T-helper 22 cell (primary cell): Measurements from ENCODE around the gene C7orf57.

Experiments
- DNase-seq: peaks from one replicate; pipeline ENCODE4 v3.0.0-alpha.2; 2020; ENCODE audit warnings: low read depth

The C7orf57 gene

DNA sequence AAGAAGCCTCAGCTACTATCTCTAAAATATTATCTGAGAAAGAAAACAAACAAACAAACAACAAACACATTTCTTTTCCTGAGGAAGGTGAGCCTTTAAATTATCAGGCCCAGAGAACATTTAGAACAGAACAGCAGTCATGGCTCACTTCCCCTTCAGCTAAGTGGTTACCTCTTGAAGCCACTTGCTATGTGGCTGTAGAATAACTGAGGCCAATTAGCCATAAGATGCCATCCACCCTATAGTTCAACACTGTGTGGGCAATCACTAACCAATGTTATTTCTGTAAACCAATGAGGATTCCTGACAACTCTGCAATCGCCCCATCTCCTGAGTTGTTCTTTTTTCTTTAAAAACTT, 50.1 kb downstream of the C7orf57 start:
- no peak for DNase-seq

DNA sequence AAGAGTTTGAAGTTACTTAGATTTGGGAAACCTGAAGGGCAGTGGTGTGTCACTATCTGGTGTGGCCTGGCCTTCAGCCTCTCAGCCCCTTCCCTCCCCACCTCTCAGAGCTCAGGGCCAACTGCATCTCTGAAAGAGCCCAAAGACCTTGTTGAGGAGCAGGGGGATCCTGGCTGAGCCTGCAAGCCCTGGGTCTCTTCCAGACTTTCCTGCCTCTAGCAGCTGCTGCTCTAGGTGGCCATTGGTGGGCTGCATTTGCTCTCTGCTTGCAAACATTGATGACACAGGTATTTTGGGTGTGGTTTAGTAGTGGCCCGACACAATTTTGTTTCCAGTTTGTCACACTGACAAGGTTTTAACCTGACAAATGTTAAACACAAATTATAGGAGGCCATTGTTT, 50.6 kb downstream of the C7orf57 start:
- DNase-seq, result no peak

DNA sequence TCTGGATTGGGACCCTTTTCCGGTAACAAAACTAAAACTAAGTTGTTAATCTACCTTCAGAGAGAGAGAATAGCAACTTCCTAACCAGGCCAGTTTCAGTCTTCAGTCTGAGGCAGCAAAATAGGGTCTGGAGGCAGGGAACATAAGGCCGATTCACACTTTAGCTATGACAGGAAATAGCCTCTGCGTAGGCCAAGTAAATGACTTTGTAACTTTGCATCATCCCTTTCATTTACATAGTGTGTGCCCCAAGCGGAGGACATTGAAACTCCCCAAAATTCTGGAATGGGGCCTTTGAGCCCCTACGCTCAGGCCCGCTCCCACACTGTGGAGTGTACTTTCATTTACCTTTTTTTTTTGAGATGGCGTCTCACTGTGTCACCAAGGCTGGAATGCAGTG, 52.0 kb downstream of the C7orf57 start:
- DNase-seq, result no peak

- no peak for DNase-seq
These were observed 53.3 kb downstream of the C7orf57 start for GRCh38 chr7:48088559-48089045.

DNA sequence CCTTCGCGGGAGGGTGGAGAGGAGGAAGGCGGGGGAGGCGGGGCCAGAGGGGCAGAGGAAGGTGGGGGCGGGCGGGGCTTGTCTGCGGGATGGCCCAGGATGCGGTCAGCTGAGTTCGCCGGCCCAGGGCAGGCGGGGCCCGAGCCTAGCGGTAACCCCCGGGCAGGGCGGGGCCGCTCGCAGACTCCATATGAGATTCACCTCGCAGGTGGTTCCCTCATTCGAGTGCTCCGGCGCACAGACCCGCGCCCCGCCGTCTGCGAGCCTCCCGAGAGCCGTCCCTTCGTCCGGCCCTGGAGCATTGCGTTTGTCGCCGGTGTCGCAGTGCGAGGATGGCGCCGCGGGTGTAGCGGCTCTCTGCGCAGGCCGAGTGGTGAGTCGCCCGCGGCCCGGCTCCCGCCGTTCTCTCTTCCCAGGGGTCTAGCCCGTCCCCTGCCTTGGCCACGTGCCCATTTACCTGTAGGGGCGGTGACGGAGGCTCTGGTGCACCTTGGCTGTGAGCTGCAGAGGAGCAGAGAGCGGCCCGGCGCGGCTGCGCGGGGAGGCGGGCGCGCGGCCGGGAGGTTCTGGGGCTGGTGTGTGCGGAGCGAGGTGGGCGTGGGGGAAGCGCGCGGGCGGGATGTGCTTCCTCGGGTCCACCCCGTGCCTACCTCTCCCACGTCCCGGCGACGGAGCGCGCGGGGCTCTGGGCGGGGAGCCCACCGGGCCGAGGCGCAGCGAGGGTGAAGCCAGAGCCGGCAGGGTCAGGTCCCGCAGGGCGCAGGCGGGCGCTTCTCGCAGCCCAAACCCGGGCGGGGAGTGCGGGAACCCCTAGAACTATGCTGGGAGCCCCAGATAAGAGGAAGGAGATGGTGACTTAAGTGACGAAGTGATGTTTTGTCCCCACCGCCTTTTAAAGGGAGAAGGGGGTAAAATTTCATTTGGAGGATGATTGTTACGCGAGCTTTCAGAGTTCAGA, 54.0 kb downstream of the C7orf57 start, which contains the start of gene UPP1:
Gene UPP1, plus strand, starts transcription at position 220 of the 958 bp plus-strand sequence. CDS start 5,519 bp downstream, outside the sequence.
- peak; percentile 87 for DNase-seq

DNA sequence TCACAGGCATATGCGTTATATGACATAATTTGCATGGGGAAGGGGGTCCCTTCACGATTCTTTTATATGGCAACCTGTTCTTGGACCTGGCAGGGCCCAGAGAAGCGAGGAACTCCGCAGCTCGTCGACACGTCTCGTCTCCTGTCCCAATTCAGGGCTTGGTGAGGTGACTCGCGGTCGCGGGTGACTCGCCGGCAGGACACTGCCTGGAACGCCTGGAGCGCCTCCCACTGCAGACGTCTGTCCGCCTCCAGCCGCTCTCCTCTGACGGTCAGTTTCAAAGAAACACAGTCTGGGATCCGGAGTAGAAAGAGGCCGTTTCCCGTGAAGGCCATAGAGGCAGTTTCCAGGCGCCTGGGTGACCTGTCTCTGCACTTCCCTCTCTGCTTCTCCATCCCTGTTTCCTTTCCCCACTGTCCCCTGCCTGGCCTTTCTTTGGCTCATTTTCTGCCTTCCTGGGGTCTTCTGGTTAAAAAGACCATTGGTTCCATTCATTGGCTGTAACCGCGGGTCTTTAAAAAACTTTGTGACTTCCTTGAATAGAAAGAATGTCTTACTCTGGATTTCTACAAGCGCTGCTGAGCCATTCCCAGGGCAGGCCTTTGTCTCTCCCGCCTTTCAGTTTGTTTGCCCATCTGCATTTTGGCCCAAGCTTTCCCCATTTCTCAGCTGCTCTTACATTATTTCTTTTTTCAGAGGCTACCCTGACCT, 54.9 kb downstream of the C7orf57 start:
- no peak for DNase-seq

- no peak for DNase-seq
These were observed 56.4 kb downstream of the C7orf57 start for GRCh38 chr7:48091506-48092433.

- no peak for DNase-seq
These were observed 59.5 kb downstream of the C7orf57 start for GRCh38 chr7:48094861-48095293.

DNA sequence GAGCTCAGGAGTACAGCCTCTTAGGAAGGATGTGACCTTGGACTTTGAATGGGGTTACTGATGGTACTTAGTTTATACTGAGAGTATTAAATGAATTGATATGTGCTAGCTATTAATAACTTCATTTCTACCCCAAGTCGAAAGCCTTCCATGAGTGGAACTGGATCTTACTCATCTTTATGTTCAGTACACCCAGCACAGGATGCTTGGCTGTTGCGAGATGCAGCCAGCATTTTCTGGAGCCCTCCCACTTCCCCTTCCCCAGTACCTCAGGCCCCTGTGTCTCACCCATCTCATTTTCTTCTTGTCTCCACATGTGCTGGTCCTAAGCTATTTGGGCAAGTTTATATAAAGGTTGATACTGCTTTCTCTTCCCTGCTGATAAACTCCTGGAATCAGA, 60.9 kb downstream of the C7orf57 start:
- no peak for DNase-seq

- no peak for DNase-seq
These were observed 62.3 kb downstream of the C7orf57 start for GRCh38 chr7:48097521-48098231.

DNA sequence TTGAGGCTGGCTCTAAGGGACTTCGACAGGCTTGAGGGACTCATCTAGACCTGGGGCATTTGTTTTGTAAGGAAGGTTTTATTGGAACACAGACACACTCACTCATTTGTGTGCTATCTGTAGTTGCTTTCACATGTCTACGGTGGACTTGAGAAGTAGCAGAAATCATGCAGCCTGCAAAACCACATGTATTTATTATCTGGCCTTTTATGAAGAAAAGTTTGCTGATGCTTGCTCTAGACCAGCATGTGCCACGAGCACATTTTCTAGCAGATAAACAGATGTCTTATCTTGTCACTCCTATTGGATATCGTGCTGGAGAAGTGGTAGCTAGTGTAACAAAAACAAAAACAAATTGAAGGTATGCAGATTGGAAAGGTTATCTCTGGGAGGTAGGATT, 63.5 kb downstream of the C7orf57 start:
- no peak for DNase-seq

DNA sequence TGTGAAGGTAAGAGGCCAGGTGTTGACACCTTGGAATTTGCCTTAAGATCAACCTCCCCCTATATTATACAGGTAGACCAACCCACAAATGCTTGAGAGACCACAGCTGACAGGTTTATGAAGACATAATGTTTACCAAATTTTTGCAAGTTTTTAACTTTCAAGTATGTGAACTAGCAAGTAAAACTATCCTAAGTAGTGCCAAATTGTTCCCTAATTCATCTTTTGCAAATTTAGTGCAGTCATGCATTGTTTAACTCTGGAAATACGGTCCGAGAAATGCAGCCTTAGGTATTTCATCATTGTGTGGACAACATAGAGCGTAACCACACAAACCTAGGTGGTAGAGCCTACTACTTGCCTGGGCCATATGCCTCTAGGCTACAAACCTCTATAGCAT, 64.4 kb downstream of the C7orf57 start:
- DNase-seq, result no peak

- DNase-seq, result no peak
These were observed 66.0 kb downstream of the C7orf57 start for GRCh38 chr7:48101352-48101751.

DNA sequence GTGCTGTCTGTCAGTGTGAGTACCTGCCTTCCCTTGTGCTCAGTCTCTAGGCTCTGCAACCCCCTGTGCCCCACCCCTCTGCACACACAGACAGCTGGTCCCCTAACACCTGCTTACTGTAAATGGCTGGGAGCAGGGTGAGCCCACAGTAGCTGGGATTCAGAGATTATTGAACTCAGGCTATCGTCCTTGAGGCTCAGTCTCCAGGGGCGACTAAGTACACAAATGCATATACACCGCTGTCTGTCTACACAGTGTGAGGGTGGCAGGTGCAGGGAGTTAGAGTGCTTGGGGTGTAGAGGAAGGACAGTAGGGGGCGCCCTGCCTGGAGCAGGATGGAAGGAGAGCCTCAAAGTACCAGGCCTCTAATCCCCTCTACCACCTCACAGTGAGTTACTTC, 66.6 kb downstream of the C7orf57 start:
- no peak for DNase-seq

- DNase-seq, result no peak
These were observed 67.2 kb downstream of the C7orf57 start for GRCh38 chr7:48102530-48102929.

DNA sequence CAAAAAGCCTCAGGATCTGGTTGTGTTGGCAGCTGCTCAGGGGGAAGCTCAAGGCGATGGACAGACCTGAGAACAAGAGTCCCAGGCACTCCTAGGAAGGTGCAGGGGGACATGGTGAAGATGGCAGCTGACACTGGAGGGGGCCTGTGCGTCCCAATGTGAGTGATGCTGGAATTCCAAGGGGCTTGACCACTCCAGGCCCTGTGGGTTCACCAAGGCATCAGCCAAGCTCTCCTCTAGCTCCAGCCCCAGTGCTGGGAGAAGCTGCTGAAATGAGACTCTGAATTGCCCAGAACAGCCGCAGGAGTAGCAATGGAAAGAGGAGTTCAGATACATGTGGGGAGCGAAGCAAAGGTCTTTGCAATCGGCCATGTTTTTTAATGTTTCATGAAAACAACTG, 69.7 kb downstream of the C7orf57 start:
- DNase-seq, result no peak

GRCh38 chr7:48106906-48107659, 71.7 kb downstream of the C7orf57 start:
- no peak for DNase-seq

DNA sequence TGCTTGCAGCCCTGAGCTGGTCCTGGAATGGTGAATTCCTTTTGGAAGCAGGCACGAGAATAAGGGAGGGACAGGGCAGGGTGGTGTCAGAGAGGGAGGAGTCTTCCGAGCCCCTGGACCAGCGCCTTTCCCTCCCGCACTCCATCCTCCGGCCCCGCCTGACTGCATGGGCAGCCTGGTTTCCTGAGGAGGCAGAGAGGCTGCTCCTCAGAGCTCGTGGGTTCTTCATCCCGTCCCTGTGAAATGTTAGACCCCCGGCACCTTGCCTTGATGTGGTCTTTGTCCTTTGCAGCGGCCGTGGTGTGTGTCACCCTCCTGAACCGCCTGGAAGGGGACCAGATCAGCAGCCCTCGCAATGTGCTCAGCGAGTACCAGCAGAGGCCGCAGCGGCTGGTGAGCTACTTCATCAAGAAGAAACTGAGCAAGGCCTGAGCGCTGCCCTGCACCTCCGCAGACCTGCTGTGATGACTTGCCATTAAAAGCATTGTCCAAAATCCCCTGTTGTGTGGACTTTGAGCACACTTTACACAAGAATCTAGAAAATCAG, 72.7 kb downstream of the C7orf57 start:
- no peak for DNase-seq

GRCh38 chr7:48108959-48109847, 73.9 kb downstream of the C7orf57 start:
- DNase-seq, result no peak
